Measurements from ENCODE around the gene BAIAP2L2. TPM values are rescaled to one million over a fixed set of nuclear protein-coding genes. Genes with fewer than 3 reads are reported as not detected.
"Not testable (repeated sequence)": the region's sequence is repeated elsewhere in the genome, so short reads cannot be mapped to it uniquely, and the experiment has no call there.

The BAIAP2L2 gene
- total RNA-seq, 2 donors from 2014 or later: 1.3 to 1.4 TPM

GRCh38 chr22:38050720-38051119 lies 59.8 kb downstream of the BAIAP2L2 start:
- Mint-ChIP-seq H3K36me3 (ENCODE audit: insufficient read depth in 2 of 2) (no peaks in the 10 kb centered on the region), H3K9me3 (no peaks in the 10 kb centered on the region), H3K4me3 (no peak overlapping the region), H3K27me3 (ENCODE audit: low read depth) (no peaks in the 10 kb centered on the region), H3K27ac (no peak overlapping the region), H3K4me1 (ENCODE audit: low read depth) (peaks cover 7% of the 10 kb centered on the region)
- DNase-seq: no peak
- no peak for ATAC-seq (replicated peaks in 1 of 2)

GRCh38 chr22:38049812-38050619 lies 60.5 kb downstream of the BAIAP2L2 start:
- H3K27ac Mint-ChIP-seq: no peak overlapping the region
- H3K9me3 Mint-ChIP-seq: no peaks in the 10 kb centered on the region
- peaks cover 7% of the 10 kb centered on the region for H3K4me1 Mint-ChIP-seq (ENCODE audit: low read depth)
- no peak for DNase-seq
- H3K4me3 Mint-ChIP-seq: no peak overlapping the region
- no peaks in the 10 kb centered on the region for H3K36me3 Mint-ChIP-seq (ENCODE audit: insufficient read depth in 2 of 2)
- ATAC-seq (replicated peaks in 1 of 2): no peak
- H3K27me3 Mint-ChIP-seq (ENCODE audit: low read depth): no peaks in the 10 kb centered on the region

GRCh38 chr22:38046070-38046748 lies 64.3 kb downstream of the BAIAP2L2 start:
- no peak overlapping the region for H3K4me3 Mint-ChIP-seq
- ATAC-seq (replicated peaks in 1 of 2): no peak
- H3K27me3 Mint-ChIP-seq (ENCODE audit: low read depth): no peaks in the 10 kb centered on the region
- H3K36me3 Mint-ChIP-seq (ENCODE audit: insufficient read depth in 2 of 2): no peaks in the 10 kb centered on the region
- no peaks in the 10 kb centered on the region for H3K9me3 Mint-ChIP-seq
- H3K27ac Mint-ChIP-seq: no peak overlapping the region
- no peaks in the 10 kb centered on the region for H3K4me1 Mint-ChIP-seq (ENCODE audit: low read depth)
- DNase-seq: no peak

GRCh38 chr22:38043151-38044039 lies 67.1 kb downstream of the BAIAP2L2 start:
- no peaks in the 10 kb centered on the region for H3K27me3 Mint-ChIP-seq (ENCODE audit: low read depth)
- no peaks in the 10 kb centered on the region for H3K36me3 Mint-ChIP-seq (ENCODE audit: insufficient read depth in 2 of 2)
- no peak overlapping the region for H3K4me3 Mint-ChIP-seq
- ATAC-seq (replicated peaks in 1 of 2): no peak
- H3K9me3 Mint-ChIP-seq: no peaks in the 10 kb centered on the region
- no peaks in the 10 kb centered on the region for H3K4me1 Mint-ChIP-seq (ENCODE audit: low read depth)
- DNase-seq: no peak
- no peak overlapping the region for H3K27ac Mint-ChIP-seq

GRCh38 chr22:38042488-38042790 lies 68.0 kb downstream of the BAIAP2L2 start:
- H3K27ac Mint-ChIP-seq: no peak overlapping the region

GRCh38 chr22:38041760-38042487 lies 68.6 kb downstream of the BAIAP2L2 start:
- no peaks in the 10 kb centered on the region for H3K36me3 Mint-ChIP-seq (ENCODE audit: insufficient read depth in 2 of 2)
- no peak overlapping the region for H3K27ac Mint-ChIP-seq
- no peaks in the 10 kb centered on the region for H3K9me3 Mint-ChIP-seq
- ATAC-seq (replicated peaks in 1 of 2): no peak
- H3K4me3 Mint-ChIP-seq: no peak overlapping the region
- no peaks in the 10 kb centered on the region for H3K27me3 Mint-ChIP-seq (ENCODE audit: low read depth)
- no peaks in the 10 kb centered on the region for H3K4me1 Mint-ChIP-seq (ENCODE audit: low read depth)
- DNase-seq: no peak

More at GRCh38 chr22:38042488-38042790, 68.0 kb downstream of the BAIAP2L2 start:
- Mint-ChIP-seq H3K9me3 (no peaks in the 10 kb centered on the region), H3K4me1 (ENCODE audit: low read depth) (no peaks in the 10 kb centered on the region), H3K4me3 (no peak overlapping the region), H3K36me3 (ENCODE audit: insufficient read depth in 2 of 2) (no peaks in the 10 kb centered on the region), H3K27me3 (ENCODE audit: low read depth) (no peaks in the 10 kb centered on the region)
- ATAC-seq (replicated peaks in 1 of 2): no peak
- no peak for DNase-seq

- H3K9me3 Mint-ChIP-seq: no peaks in the 10 kb centered on the region
- DNase-seq: no peak
- no peaks in the 10 kb centered on the region for H3K27me3 Mint-ChIP-seq (ENCODE audit: low read depth)
- H3K4me3 Mint-ChIP-seq: no peak overlapping the region
- ATAC-seq (replicated peaks in 1 of 2): no peak
- H3K27ac Mint-ChIP-seq: no peak overlapping the region
- H3K4me1 Mint-ChIP-seq (ENCODE audit: low read depth): no peaks in the 10 kb centered on the region
- H3K36me3 Mint-ChIP-seq (ENCODE audit: insufficient read depth in 2 of 2): no peaks in the 10 kb centered on the region
These were observed 69.3 kb downstream of the BAIAP2L2 start for GRCh38 chr22:38040953-38041759.

- no peaks in the 10 kb centered on the region for H3K27me3 Mint-ChIP-seq (ENCODE audit: low read depth)
- ATAC-seq (replicated peaks in 1 of 2): no peak
These were observed 71.3 kb downstream of the BAIAP2L2 start for GRCh38 chr22:38038890-38039812.

GRCh38 chr22:38038426-38038825 lies 72.1 kb downstream of the BAIAP2L2 start:
- Mint-ChIP-seq H3K4me1 (ENCODE audit: low read depth) (no peaks in the 10 kb centered on the region), H3K9me3 (no peaks in the 10 kb centered on the region), H3K36me3 (ENCODE audit: insufficient read depth in 2 of 2) (no peaks in the 10 kb centered on the region), H3K4me3 (no peak overlapping the region), H3K27ac (no peak overlapping the region), H3K27me3 (ENCODE audit: low read depth) (no peaks in the 10 kb centered on the region)
- DNase-seq (no peak), ATAC-seq (replicated peaks in 1 of 2) (no peak)

More at GRCh38 chr22:38038890-38039812, 71.3 kb downstream of the BAIAP2L2 start:
- H3K9me3 Mint-ChIP-seq: no peaks in the 10 kb centered on the region
- DNase-seq: no peak
- H3K36me3 Mint-ChIP-seq (ENCODE audit: insufficient read depth in 2 of 2): no peaks in the 10 kb centered on the region
- no peak overlapping the region for H3K4me3 Mint-ChIP-seq
- H3K27ac Mint-ChIP-seq: no peak overlapping the region
- H3K4me1 Mint-ChIP-seq (ENCODE audit: low read depth): no peaks in the 10 kb centered on the region

- not testable (repeated sequence) for H3K27me3 Mint-ChIP-seq (ENCODE audit: low read depth); H3K36me3 Mint-ChIP-seq (ENCODE audit: insufficient read depth in 2 of 2); H3K4me3 Mint-ChIP-seq; H3K4me1 Mint-ChIP-seq (ENCODE audit: low read depth); ATAC-seq (replicated peaks in 1 of 2); H3K27ac Mint-ChIP-seq; H3K9me3 Mint-ChIP-seq; DNase-seq
These were observed 72.9 kb downstream of the BAIAP2L2 start for GRCh38 chr22:38037367-38038150.
